ENCODE measurements around the gene GFPT2. TPM values are rescaled to one million over a fixed set of nuclear protein-coding genes. Genes with fewer than 3 reads are reported as not detected.

Gene GFPT2
- total RNA-seq, 1 donor from 2014 or later, result 8.4 TPM

- H3K27me3 ChIP-seq (ENCODE audit: low read depth), result peaks cover 41% of the 10 kb centered on the region
- intact Hi-C loops (cut with micrococcal nuclease), result no loop called here
- H3K36me3 ChIP-seq, result no peaks in the 10 kb centered on the region
- H3K4me3 ChIP-seq, result no peak overlapping the region
- no peak for DNase-seq
- TF ChIP-seq, protein P1, sequence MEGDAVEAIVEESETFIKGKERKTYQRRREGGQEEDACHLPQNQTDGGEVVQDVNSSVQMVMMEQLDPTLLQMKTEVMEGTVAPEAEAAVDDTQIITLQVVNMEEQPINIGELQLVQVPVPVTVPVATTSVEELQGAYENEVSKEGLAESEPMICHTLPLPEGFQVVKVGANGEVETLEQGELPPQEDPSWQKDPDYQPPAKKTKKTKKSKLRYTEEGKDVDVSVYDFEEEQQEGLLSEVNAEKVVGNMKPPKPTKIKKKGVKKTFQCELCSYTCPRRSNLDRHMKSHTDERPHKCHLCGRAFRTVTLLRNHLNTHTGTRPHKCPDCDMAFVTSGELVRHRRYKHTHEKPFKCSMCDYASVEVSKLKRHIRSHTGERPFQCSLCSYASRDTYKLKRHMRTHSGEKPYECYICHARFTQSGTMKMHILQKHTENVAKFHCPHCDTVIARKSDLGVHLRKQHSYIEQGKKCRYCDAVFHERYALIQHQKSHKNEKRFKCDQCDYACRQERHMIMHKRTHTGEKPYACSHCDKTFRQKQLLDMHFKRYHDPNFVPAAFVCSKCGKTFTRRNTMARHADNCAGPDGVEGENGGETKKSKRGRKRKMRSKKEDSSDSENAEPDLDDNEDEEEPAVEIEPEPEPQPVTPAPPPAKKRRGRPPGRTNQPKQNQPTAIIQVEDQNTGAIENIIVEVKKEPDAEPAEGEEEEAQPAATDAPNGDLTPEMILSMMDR (IDR thresholded peaks at IDR 0.05; ENCODE audit: borderline replicate concordance), result no peak
- no peaks in the 10 kb centered on the region for H3K4me1 ChIP-seq
- no peak overlapping the region for H3K27ac ChIP-seq (replicated peaks)
- no peaks in the 10 kb centered on the region for H3K9me3 ChIP-seq (replicated peaks)
These were observed 27.7 kb upstream of the GFPT2 start for GRCh38 chr5:180380856-180381255.

DNA sequence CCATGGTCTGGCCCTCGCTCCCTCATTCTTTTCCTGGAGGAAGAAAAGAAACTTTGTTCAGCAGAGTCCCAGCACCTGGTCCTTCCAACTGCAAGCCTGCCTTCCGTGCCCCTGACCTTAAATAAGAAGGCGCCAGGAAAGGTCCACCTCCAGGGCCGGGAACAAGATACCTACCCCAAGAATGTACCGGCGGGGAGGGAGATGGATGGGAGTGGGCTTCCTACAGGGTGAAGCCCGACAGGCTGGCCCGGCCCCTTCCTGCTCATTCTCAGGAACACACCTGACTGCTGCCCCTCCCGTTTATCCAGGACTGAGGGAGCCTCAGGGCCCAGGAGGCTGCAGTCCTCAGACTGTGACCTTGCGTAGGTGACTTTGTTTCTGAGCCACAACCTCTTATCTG is 27.3 kb upstream of the GFPT2 start:
- Histone ChIP-seq H3K27me3 (ENCODE audit: low read depth) (peaks cover 41% of the 10 kb centered on the region), H3K27ac (replicated peaks) (no peak overlapping the region), H3K4me1 (no peaks in the 10 kb centered on the region), H3K36me3 (no peaks in the 10 kb centered on the region), H3K4me3 (no peak overlapping the region), H3K9me3 (replicated peaks) (no peaks in the 10 kb centered on the region)
- DNase-seq, result no peak
- TF ChIP-seq, protein P1 (IDR thresholded peaks at IDR 0.05; ENCODE audit: borderline replicate concordance), result no peak
- intact Hi-C loops (cut with micrococcal nuclease), result no loop called here

DNA sequence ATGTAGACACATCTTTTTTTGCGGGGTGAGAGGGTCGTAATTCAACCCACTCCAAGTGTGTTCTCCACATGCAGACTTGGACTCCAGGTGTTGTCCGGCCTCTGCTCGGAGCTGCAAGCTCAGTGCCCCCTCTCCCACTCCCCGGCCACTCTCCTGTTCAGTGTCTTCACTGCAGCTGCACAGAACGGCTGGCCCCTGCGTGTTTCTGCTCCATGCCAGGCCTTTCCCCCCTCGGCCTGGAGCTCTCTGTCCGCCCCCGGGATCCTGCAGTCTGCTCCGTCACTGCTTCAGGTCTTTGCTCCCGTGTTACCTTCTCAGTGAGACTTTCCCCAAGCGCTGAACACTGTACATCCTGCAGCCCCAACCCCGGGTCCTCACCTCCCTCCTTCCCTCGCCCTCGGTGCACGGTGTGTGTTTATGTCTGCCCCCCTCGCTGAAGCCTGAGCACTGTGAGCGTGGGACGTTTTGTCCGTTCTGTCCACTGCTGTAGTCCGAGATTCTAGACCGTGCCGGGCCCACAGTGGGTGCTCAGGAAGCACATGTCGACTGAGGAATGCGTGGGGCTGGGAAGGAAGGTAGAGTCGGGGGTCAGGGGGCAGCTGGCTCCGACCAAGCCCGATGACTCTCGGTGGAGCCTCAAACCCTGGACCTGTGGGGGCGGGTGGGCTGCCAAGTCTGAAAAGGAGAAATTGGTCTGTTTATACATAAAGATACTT is 26.4 kb upstream of the GFPT2 start:
- no peak for DNase-seq
- Histone ChIP-seq H3K27me3 (ENCODE audit: low read depth) (peaks cover 41% of the 10 kb centered on the region), H3K36me3 (no peaks in the 10 kb centered on the region), H3K4me1 (no peaks in the 10 kb centered on the region), H3K4me3 (no peak overlapping the region), H3K27ac (replicated peaks) (no peak overlapping the region), H3K9me3 (replicated peaks) (no peaks in the 10 kb centered on the region)
- intact Hi-C loops (cut with micrococcal nuclease), result no loop called here
- TF ChIP-seq, protein P1 (IDR thresholded peaks at IDR 0.05; ENCODE audit: borderline replicate concordance), result no peak

- H3K27me3 ChIP-seq (ENCODE audit: low read depth), result peaks cover 34% of the 10 kb centered on the region
- H3K9me3 ChIP-seq (replicated peaks), result no peaks in the 10 kb centered on the region
- no peak overlapping the region for H3K27ac ChIP-seq (replicated peaks)
- no peak for DNase-seq
- H3K4me3 ChIP-seq, result no peak overlapping the region
- TF ChIP-seq, protein P1 (IDR thresholded peaks at IDR 0.05; ENCODE audit: borderline replicate concordance), result no peak
- H3K36me3 ChIP-seq, result no peaks in the 10 kb centered on the region
- intact Hi-C loops (cut with micrococcal nuclease), result no loop called here
- no peaks in the 10 kb centered on the region for H3K4me1 ChIP-seq
These were observed 25.6 kb upstream of the GFPT2 start for GRCh38 chr5:180378438-180379344.

- peaks cover 24% of the 10 kb centered on the region for H3K27me3 ChIP-seq (ENCODE audit: low read depth)
- intact Hi-C loops (cut with micrococcal nuclease), result no loop called here
- no peak overlapping the region for H3K27ac ChIP-seq (replicated peaks)
- H3K36me3 ChIP-seq, result no peaks in the 10 kb centered on the region
- no peaks in the 10 kb centered on the region for H3K4me1 ChIP-seq
- TF ChIP-seq, protein P1 (IDR thresholded peaks at IDR 0.05; ENCODE audit: borderline replicate concordance), result no peak
- no peak overlapping the region for H3K4me3 ChIP-seq
- H3K9me3 ChIP-seq (replicated peaks), result no peaks in the 10 kb centered on the region
- DNase-seq, result no peak
These were observed 24.5 kb upstream of the GFPT2 start for GRCh38 chr5:180377556-180378197.
